Fibroblast of villous mesenchyme (primary cell): ENCODE results near the gene DCTPP1. TPM values are rescaled to one million over a fixed set of nuclear protein-coding genes. Genes with fewer than 3 reads are reported as not detected.
A peak's percentile ranks its signal among the peaks of the same experiment; 100 is the strongest.

Source experiments
- DNase-seq: peaks from one replicate; pipeline ENCODE4 v3.0.0-alpha.2; 2010; ENCODE audit warnings: low read depth
- H3K4me3 ChIP-seq: 2 replicates; pipeline ENCODE4 v1.5.1; 2011; ENCODE audit warnings: low read depth, mild to moderate bottlenecking, low read length
- total RNA-seq: library from RNA; depleted of rRNA; stranded (reverse); fragments of >200 nt; gene quantifications from 2 replicates; pipeline ENCODE4 v1.2.3, GENCODE V29; 2012
- TF ChIP-seq, protein P1 (sequence below): IDR thresholded peaks from 2 replicates; pipeline ENCODE4 v1.5.1; 2012; ENCODE audit warnings: low read depth, mild to moderate bottlenecking, low read length; ENCODE audit not compliant: insufficient read depth

The DCTPP1 gene
- total RNA-seq, 1 donor, result 18.6 TPM

DNA sequence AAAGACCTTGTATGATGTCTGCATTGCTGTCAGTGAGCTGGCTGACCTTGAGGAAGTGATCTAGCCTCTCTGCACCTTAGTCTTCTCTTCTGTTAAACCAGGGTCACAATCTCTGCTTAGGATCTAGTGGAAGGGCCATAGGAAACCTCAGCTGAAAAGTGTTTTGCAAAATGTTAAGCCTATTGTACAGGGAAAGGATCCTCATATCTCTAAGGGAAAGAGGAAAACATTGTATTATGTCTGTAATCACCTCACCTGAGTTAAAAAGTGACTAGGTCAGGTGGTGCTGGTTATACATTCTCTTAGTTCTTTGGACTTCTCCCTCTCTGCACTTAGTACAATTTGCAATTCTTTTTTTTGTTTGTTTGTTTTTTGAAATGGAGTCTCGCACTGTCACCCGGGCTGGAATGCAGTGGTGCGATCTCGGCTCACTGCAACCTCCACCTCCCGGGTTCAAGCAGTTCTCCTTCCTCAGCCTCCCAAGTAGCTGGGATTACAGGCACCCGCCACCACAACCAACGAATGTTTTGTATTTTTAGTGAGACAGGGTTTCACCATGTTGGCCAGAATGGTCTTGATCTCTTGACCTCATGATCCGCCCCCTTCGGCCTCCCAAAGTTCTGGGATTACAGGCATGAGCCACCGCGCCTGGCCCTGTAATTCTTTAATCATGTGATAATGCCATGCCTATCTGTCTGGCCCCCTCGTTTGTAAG lies 17.8 kb upstream of the DCTPP1 start:
- no peak overlapping the region for H3K4me3 ChIP-seq
- TF ChIP-seq, protein P1, sequence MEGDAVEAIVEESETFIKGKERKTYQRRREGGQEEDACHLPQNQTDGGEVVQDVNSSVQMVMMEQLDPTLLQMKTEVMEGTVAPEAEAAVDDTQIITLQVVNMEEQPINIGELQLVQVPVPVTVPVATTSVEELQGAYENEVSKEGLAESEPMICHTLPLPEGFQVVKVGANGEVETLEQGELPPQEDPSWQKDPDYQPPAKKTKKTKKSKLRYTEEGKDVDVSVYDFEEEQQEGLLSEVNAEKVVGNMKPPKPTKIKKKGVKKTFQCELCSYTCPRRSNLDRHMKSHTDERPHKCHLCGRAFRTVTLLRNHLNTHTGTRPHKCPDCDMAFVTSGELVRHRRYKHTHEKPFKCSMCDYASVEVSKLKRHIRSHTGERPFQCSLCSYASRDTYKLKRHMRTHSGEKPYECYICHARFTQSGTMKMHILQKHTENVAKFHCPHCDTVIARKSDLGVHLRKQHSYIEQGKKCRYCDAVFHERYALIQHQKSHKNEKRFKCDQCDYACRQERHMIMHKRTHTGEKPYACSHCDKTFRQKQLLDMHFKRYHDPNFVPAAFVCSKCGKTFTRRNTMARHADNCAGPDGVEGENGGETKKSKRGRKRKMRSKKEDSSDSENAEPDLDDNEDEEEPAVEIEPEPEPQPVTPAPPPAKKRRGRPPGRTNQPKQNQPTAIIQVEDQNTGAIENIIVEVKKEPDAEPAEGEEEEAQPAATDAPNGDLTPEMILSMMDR, result no peak
- DNase-seq, result no peak

DNA sequence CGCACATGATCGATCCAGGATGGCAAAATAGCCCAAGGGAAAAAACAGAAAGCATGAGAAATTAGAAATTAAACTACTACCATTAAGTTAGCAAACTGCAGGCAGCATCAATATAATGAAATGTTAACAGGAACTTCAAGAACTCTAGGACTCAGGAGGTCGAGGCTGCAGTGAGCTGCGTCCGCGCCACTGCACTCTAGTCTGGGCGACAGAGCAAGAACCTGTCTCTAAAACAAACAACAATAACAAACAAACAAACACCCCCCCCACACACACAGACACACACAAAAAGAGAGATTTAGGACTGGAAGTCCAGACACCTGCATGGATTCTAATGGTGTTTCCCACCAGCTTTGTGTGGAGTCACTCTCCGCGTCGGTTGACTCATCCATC lies 16.4 kb upstream of the DCTPP1 start:
- TF ChIP-seq, protein P1, result no peak
- DNase-seq, result no peak
- peak overlapping the region; percentile 76 for H3K4me3 ChIP-seq

DNA sequence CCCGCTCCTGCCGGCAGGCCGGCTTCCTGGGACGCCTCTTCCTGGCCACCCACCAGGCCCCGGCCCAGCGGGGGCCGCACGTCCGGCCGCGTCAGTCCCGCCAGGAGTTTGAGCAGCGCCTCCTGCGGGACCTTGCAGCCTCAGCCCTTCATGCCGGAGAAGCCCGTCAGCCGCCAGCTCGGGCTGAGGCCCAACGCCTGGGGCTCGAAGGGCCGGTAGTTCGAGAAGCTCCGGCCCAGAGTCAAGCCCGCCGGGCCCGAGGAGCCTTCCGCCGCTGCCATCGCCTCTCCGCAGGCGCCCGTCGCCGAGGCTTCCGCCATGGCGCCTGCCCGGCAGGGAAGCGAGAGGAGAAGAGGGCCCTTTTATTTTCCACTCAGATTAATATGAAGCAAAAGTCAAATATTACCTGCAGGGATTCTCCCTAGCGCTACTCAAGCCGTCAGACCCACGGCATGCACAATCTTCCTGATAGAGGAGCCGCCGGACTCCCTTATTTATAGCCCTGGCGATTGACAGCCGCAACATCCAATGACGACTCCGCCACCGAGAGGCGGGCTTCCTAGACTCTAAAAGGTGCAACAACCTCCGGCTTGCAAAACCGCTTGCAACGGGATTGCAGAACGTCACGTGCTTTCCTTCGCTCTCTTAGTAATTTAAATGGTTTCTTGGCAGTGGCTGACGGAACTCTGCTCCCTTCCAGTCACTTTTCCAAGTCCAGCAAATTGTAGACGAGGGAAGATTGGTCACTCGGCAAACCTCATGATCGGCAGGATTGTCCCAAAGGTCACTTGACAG lies 15.8 kb upstream of the DCTPP1 start, which contains the start of gene SEPHS2:
Gene SEPHS2, minus strand, starts transcription at position 467 of the 795 bp plus-strand sequence. Its CDS starts 147 bp downstream, at position 320.
- H3K4me3 ChIP-seq, result peak within 1 kb of the TSS; percentile 76
- DNase-seq, result peak; percentile 99
- TF ChIP-seq, protein P1, result peak; percentile 56

- TF ChIP-seq, protein P1, result no peak
- H3K4me3 ChIP-seq, result peak overlapping the region; percentile 76
- DNase-seq, result no peak
Observed at GRCh38 chr16:30445149-30445407, 15.2 kb upstream of the DCTPP1 start.

- H3K4me3 ChIP-seq, result peak overlapping the region; percentile 76
- no peak for DNase-seq
- TF ChIP-seq, protein P1, result no peak
Observed at GRCh38 chr16:30444231-30445148, 14.7 kb upstream of the DCTPP1 start.

DNA sequence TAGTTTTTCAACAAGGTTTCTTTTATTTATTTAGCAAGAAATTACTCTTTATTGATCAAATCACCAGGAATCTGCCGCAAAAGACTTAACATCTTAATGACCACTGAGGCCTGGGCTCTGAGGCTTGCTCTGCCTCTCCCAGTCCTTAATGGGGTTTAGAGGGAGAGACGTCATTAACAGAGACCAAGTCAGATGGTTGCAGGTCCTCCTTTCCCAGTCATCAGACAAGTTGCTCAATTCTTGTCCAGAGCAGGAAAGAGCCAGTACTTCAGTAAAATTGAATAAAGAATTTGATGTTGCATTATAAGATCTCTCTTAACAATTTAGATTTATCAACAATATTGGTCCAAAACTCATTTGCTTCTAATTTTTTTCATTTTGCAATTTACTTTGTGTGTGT lies 13.8 kb upstream of the DCTPP1 start:
- TF ChIP-seq, protein P1, result no peak
- DNase-seq, result no peak
- H3K4me3 ChIP-seq, result no peak overlapping the region
